Stimulated activated CD8-positive, alpha-beta memory T cell treated with anti-CD3 and anti-CD28 coated beads, Interleukin-4, amount 100 ng/mL, for 4 hours (primary cell): Measurements from ENCODE around the gene SOX12.
"Not testable (repeated sequence)": the region's sequence is repeated elsewhere in the genome, so short reads cannot be mapped to it uniquely, and the experiment has no call there.

Experiments used
- DNase-seq, 2 donors: peaks; one replicate each; pipeline ENCODE4 v3.0.0-alpha.2; 2020; ENCODE audit warnings: low read depth in 2 of 2, low spot score in 1 of 2

Gene SOX12

DNA sequence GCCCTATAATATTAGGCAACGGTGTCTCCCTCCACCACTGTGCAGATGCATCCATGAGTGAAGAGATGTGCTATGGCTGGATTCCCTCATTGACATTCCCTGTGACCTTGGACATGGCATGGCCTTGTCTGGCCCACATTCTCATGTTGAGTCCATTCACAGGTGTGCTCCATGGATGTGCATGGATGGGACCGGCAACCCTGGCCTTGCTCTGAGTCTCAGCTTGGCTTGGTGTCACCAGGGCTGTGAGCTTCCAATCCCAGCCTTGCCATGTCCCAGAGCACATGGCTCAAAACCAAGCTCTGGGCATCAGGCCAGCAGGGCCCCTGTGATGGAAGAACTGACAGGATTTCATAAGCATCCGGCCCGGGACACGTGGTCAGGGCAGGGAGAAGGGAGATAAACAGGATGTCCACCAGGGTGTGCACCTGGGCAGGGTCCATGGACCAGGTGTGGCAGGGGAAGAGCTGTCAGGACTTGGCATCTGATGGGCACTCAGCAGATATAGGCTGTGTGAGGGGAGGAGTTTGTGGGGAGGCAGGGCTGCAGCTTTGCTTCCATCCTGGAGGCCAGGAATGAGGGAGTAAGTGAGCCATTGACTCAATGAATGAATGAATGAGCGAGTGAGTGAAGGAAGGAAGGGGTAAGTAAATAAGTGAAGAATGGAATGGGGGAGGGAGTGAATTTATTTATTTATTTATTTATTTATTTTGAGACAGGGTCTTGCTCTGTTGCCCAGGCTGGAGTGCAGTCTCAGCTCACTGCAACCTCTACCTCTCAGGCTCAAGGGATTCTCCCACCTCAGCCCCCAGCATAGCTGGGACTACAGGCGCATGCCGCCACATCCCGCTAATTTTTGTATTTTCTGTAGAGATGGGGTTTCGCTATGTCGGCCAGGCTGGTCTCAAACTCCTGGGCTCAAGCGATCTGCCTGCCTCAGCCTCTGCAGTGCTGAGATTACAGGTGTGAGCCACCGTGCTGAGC lies 37.2 kb downstream of the SOX12 start:
- no peak for DNase-seq

DNA sequence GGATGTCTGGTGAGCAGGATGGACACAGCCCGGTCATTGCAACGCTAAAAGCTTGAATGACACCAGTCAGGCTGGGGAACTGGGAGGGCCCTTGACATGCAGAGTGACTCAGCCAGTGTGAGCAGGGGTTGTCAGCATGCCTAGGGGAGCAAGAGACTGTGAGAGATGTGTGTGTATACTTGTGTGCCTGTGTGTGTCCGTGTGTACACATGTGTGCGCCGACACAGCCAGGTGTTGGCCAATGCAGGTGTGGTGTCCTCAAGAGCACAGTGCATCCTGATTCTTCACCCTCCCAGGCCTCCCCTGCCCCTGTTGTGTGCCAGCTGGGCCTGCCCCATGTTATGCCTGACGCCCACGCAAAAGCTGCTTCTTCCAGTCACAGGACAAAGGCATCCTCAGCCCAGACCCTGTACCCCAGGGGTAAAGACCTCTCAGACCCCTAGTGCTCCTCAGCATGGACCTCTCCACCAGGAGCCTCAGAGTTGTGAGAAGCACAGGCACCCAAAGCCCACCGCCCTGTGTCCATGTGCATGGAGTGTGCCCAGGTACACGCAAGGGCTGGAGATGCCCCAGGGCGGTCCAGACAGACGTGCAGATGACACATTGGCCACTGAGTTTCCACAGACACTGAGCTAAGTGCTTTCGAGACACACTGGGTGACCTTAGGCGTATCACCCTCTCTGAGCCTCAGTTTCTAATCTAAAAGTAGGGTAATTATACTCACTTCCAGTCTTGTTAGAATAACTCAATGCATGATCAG lies 38.1 kb downstream of the SOX12 start:
- DNase-seq, result no peak

DNA sequence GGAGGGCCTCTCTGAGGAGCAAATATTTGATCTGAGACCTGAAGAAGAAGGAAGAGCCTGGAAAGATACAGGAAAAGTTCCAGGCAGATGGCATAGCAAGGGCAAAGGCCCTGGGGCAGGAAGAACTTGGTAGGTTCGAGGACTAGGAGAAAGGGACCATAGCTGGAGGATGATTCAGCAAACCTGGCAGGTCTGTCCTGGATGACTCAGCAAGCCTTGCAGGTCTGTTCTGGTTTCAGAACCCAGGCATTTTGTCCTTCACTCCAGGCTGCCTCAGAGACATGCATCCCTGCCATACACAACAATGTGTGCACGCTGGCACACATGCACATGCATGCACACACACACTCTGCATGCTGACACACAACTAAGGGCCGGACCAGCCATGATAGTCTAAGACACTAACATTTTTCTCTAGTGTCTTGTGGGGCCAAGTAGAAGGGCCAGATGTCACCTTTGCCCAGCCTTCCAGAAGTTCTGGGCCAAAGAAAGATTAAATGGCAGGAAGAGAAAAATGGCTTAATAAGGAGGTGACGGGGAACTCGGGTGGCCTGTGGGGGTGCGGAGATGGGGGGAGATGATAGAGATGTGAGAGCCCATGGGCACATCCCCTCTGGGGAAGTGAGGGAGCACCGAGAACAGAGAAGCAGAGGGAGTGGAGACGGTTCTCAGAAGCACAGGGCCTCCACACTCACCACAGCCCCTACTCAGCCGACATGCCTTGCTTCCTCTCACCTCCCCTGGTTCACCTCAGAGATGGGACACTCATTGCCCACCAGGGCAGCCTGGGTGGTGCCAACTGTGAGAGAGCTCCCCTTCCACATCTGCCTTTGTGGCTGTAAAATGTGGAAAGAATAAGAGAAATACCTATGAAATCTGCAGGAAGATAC lies 39.8 kb downstream of the SOX12 start:
- no peak for DNase-seq

DNA sequence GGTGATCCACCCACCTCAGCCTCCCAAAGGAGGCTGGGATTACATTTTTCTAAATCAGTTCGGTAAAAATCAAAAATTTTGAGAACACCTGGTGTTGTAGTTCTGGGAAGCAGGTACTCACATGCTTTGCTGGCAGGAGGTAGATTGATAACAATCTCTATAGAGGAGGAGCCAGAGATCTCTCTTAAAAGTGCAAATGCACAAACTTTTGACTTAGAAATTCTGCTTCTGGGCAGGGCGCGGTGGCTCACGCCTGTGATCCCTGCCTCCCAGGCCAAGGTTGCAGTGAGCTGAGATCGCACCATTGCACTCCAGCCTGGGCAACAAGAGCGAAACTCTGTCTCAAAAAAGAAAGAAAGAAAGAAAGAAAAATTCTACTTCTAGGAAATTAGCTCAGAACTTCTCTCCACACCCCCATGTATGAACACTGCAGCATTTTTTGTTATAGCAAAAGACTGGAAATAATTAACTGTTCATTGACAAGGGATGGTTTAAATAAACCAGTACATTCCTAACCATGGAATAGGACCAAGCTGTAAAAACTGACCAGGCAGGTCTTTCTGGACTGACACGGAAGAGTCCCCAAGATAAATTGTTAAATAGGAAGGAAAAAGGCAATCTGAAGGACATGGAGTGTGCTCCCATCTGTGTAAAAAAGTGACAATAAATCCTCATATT lies 40.8 kb downstream of the SOX12 start:
- no peak for DNase-seq

DNA sequence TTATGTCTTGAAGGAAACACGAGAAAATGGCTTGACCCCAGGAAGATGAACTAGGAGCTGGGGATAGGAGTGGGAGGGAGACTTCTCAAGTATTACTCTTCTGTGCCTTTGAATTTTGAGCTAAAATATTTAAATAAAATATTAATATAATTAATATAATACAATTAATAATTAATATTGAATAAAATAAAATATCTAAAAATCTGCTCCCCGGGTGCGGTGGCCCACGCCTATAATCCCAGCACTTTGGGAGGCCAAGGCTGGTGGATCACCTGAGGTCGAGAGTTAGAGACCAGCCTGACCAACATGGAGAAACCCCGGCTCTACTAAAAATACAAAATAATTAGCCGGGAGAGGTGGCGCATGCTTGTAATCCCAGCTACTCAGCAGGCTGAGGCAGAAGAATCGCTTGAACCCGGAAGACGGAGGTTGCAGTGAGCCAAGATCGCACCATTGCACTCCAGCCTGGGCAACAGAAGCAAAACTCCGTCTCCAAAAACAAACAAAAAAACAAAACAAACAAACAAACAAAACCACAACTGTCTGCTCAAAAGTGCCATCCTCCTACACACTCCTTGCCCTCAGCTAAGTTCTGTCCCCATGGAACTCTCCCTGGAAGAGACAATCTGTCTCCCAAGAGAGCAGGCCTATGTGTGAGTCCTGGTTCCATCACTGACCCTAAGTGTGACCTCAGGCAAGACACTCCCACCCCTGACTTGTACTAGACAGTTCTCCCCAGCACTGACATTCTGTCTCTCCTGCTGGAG lies 41.5 kb downstream of the SOX12 start:
- DNase-seq, result no peak

DNA sequence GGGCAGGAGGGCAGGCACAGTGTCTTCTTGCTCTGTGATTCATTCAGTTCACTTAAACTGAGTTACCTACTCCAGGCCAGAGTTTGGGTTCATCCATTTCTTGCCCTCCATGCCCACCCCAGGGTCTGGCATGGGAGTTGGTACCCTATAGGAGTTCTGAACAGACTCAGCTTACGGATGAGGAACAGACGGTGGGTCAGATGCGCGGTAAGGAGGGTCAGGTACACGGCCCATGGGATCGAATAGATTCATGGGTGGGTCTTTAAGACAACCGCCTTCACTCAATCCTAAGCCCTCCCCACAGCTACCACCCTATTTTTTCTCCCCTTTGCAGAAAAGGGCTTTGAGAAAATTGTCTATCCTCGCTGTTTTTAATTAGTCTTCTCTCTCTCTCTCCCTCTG lies 42.1 kb downstream of the SOX12 start:
- no peak for DNase-seq

DNA sequence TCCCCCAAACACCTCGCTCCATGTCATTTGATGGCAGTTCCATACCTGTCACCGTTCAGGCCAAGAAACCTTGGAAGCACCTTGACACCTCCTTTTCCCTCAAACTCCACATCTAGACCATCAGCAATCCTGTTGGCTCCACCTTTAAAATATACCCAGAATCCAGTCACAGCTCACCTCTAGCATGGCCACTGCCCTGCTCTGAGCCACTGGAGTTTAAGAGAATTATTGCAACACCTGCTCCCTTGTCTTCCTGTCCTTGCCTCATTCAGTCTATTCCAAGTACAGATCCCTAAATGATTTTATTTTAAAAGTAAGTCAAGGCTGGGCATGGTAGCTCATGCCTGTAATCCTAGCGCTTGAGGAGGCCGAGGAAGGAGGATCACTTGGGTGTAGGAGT lies 43.6 kb downstream of the SOX12 start:
- DNase-seq, result no peak

DNA sequence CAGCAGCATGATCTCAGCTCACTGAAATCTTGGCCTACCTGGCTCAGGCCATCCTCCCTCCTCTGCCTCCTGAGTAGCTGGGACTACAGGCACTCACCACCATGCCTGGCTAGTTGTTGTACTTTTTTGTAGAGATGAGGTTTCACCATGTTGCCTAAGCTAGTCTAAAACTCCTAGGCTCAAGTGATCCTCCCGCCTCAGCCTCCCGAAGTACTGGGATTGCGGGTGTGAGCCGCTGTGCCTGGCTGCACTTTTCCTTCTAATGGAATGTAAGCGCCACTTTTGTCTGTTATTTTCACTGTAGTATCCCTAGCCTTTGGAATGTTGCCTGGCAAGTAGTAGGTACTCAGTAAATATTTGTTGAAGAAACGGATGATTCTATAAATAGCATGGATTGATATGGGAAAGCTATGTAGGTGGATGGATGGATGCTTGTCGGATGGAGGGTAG lies 44.8 kb downstream of the SOX12 start:
- DNase-seq, result no peak

DNA sequence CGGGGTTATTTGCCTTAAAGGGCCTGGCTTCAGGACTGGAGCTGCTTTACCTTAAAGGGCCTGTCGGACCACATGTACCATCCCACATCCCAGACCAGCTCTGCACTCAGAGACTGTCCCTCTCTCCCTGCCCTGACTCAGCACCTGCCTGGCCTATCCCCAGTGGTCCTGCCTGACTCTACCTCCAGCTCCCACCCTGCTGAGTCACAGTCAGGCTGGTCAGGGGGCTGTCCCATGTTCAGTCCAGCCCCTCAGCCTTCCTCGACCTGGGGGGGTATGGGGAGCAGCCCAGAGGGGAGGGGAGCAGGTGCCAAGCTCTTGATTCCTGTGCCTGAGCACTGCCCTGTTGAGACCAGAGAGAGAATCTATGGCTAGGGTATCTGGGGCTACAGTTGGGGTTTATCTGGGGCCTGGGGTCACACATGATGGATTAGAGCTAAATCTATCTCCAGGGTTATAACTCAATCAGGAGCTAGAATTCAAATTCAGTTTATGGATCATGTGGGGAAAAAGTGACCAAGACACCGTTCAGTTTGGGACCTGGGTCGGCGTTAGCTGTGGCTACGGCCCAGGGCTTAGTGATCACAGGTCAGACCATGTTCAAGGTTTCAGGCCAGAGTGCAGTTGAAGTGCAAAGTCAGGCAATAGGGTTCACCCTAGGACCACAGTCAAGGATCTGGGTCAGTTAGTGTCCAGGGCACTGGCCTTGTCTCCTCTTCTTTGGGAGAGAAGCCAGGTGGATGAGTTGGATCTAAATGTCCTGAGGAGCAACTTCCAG lies 45.8 kb downstream of the SOX12 start:
- DNase-seq, result no peak

DNA sequence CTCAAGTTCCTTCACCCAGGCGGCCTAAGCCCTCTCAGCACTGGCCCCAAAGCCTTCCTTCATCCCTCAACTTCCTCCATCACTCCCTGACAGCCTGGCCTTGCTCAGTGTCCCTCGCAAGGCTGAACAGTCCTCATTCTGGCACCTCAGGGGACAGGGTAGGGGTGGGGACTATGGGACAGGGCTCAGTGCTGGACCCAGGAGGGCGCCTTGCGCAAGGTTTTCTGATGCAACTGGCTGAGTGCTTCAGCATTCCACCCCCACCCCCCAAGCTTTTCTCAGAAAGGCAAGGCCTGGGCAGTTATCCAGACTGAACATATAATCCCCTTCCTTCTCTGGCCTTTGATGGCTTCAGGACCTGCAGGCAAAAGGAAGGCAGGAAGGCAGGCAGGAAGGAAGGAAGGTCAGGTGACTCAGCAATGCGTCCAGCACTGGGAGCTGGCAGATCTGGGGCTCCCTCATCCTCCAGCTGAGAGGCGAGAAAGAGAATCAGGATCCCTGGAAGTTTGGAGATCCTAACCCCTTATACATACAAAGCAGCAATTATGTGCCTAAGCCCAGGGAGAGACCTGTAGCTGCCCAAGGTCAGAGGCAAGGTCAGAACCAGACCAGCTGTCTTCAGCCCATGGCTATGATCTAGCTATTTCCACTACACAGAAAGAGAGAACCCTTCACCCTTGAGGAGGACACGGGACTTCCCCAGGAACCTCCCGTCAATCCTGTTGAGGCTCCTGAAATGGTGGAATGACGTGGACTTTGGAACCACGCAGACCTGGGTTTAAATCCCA lies 46.6 kb downstream of the SOX12 start:
- DNase-seq, result no peak

DNA sequence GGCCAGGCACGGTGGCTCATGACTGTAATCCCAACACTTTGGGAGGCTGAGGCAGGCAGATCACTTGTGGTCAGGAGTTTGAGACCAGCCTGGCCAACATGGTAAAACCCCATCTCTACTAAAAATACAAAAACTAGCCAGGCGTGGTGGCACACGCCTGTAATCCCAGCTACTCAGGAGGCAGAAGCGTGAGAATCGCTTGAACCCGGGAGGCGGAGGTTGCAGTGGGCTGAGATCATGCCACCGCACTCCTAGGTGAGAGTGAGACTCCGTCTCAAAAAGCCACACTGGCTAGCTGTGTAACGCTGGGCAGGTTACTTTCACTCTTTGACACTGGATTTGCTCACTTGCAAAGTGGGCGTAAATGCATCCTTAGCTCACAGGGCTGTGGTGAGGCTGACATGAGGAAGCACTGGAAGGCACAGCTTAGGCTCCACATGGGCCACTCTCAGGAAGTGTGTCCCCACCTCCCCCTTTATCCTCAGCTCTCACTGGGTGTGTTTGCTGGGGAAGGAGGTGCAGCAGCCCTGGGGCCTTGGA lies 47.3 kb downstream of the SOX12 start:
- not testable (repeated sequence) for DNase-seq

DNA sequence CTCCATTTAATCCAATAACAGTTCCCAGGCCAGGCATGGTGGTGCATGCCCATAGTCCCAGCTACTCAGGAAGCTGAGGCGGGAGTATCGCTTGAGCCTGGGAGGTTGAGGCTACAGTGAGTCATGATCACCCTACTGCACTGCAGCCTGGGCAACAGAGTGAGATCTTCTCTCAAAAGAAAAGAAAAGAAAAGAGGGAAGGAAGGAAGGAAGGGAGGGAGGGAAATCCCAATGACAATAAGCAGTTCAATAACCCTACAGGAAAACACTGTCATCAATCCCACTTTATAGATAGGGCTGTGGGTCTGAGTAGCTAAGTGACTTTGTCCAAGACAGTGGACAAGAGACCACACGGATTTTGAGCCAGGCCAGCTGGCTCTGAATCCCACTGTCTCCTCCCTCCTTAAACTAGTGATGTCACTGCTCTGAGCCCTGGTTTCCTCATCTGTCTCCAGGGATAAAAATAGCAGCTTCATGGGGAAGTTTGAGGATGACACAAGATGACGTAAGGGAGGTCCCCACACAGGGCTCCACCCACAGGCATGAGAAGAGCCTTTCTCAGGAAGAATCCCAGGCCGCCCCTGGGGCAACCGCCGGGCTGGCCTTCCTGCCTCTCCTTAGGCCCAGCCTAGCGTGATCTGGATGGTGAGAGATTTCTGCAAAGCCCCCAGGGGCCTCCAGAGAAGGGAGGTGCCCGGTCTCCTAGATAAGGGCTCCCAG lies 48.0 kb downstream of the SOX12 start:
- no peak for DNase-seq

DNA sequence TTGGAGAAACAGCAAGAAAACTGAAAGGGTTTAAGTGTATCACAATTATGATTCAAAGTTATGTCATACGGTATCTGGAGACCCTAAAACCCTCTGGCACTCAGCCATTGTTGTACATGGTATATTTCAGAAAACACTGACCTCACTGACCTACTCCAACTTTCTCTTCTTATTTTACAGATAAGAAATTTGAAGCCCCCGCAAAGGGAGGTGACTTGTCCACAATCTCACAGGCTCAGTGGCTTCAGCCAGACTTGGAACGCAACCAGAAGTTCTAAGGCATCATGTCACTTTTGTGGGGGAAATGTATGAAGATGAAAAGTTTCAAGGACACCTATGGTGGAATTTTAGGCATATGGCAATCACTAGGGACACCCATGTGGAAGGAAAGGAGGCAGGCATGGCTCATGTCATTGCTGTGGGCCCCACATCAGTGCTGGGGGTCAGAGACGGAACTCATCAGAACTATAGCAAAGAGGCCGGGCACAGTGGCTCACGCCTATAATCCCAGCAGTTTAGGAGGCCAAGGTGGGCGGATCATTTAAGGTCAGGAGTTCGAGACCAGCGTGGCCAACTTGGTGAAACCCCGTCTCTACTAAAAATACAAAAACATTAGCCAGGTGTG lies 50.0 kb downstream of the SOX12 start:
- DNase-seq, result no peak

DNA sequence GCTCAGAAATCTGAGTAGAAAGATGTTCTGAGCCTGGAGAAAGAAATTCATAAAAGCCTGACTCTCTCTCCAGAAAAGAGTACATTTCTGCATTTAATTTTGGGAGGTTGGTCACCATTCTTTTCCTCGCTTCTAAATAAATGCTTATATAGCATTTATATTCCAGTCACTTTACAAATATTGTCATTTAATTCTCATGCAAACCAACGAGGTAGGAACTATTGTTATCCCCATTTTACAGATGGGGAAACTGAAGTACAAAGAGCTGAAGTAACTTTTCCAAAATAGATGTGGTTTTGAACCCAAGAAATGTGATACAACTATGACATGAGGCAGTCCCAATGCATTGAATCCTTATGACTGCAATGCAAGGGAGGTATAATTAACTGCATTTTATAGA lies 50.7 kb downstream of the SOX12 start:
- no peak for DNase-seq

DNA sequence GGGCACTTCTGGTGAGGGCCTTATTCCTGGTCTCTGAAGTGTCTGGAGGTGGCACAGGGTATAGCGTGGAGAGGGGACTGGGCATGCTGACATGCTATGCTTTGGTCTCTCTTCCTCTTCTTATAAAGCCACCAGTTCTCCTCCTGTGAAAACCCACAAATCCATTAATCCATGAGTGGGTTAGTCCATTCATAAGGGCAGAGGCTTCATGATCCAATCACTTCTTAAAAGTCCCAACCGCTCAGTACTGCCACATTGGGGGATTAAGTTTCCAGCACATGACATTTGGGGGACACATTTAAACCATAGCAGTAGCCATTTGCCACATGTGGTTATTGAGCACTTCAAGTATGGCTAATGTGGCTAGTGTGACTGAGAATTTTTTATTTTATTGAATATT lies 51.4 kb downstream of the SOX12 start:
- no peak for DNase-seq

DNA sequence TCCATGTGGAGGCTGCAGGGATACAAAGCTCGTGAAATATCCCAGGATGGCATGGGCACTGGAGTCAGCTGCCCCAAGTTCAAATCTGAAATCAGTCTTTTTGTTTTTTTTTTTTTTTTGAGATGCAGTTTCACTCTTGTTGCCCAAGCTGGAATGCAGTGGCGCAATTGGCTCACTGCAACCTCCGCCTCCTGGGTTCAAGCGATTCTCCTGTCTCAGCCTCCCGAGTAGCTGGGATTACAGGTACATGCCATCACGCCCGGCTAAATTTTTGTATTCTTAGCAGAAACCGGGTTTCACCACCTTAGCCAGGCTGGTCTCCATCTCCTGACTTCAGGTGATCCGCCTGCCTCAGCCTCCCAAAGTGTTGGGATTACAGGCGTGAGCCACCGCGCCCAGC lies 52.2 kb downstream of the SOX12 start:
- DNase-seq, result not testable (repeated sequence)

DNA sequence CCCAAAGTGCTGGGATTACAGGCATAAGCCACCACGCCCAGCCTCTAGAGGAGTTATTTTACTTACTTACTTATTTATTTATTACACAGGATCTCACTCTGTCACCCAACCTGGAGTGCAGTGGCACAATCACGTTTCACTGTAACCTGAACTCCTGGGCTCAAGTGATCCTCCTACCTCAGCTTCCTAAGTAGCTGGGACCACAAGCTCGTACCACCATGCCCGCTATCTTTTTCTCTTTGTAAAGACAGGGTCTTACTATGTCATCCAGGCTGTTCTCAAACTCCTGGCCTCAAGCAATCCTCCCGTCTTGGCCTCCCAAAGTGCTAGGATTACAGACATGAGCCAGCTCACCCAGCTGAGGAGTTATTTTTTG lies 53.6 kb downstream of the SOX12 start:
- DNase-seq, result no peak
